Type B pancreatic cell (in vitro differentiated cells): Measurements from ENCODE around the gene TMEM212. TPM values are rescaled to one million over a fixed set of nuclear protein-coding genes. Genes with fewer than 3 reads are reported as not detected.

ENCODE experiments used
- DNase-seq: peaks from one replicate; pipeline ENCODE4 v3.0.0; 2021; ENCODE audit warnings: mixed read lengths; ENCODE audit not compliant: unreplicated experiment; ENCODE audit errors: extremely low spot score
- H3K27ac Mint-ChIP-seq: 2 replicates; pipeline ENCODE4 v1.8.0; 2021; ENCODE audit warnings: mild to moderate bottlenecking, mixed read lengths
- H3K27me3 Mint-ChIP-seq: 2 replicates; pipeline ENCODE4 v1.8.0; 2021; ENCODE audit warnings: mixed read lengths
- H3K36me3 Mint-ChIP-seq: 2 replicates; pipeline ENCODE4 v1.8.0; 2021; ENCODE audit warnings: mixed read lengths
- H3K4me1 Mint-ChIP-seq: one replicate; pipeline ENCODE4 v1.8.0; 2021; ENCODE audit warnings: mixed read lengths; ENCODE audit not compliant: unreplicated experiment
- H3K4me3 Mint-ChIP-seq: 2 replicates; pipeline ENCODE4 v1.8.0; 2021; ENCODE audit warnings: mild to moderate bottlenecking, mixed read lengths
- H3K9me3 Mint-ChIP-seq: 2 replicates; pipeline ENCODE4 v1.8.0; 2021; ENCODE audit warnings: mixed read lengths
- CTCF ChIP-seq: fragments of 200-600 bp; sonication (generic); conservative IDR thresholded peaks from 2 replicates; pipeline ENCODE4 v1.5.0; 2021; ENCODE audit warnings: antibody characterized with exemption, mild to moderate bottlenecking
- total RNA-seq: library from RNA; stranded (reverse); gene quantifications from 2 replicates; pipeline ENCODE4 v1.2.1, GENCODE V29; 2021; ENCODE audit warnings: low replicate concordance

TMEM212 gene
- total RNA-seq, 1 donor from 2014 or later, result not detected

DNA sequence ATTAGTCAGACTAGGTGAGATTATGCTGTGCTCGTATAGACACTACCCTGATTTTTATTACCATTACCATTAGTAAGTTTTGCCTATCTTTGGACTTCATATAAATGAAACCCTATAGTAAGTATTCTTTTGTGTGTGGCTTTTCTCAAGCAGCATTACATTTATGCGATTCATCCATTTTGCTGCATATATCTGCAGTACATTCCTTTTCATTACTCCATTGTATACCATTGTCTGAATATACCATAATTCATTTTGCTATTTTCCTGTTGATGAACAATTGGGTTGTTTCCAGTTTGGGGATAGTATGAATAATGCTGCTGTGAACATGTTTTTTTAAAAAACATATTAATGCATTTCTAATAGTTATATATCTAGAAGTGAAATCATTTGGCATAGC is 45.3 kb downstream of the TMEM212 start:
- Mint-ChIP-seq H3K4me1 (peaks cover 29% of the 10 kb centered on the region), H3K9me3 (no peaks in the 10 kb centered on the region), H3K27me3 (no peaks in the 10 kb centered on the region), H3K27ac (no peak overlapping the region), H3K36me3 (no peaks in the 10 kb centered on the region), H3K4me3 (no peak overlapping the region)
- no peak for TF ChIP-seq CTCF
- no peak for DNase-seq

DNA sequence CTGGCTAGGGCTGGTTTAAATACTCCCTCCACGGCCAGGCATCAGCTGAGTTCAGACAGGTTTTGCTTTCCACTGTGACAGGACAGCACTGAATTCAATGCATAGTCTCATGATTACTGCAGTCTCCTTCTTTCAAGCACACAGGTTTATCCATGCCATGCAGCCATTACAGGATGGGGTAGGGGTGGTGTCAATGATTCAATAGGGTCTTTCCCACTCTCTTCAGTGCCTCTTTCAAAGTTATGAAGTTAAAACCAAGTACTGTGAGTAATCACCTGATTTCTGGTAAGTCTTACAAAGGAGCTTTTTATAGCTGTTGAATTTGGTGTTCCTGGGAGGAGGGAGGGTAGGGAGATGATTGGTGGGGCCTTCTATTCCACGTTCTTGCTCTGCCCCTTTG is 47.2 kb downstream of the TMEM212 start:
- peaks cover 5% of the 10 kb centered on the region for H3K27me3 Mint-ChIP-seq
- no peaks in the 10 kb centered on the region for H3K9me3 Mint-ChIP-seq
- H3K27ac Mint-ChIP-seq, result no peak overlapping the region

GRCh38 chr3:171892457-171892856 is 49.3 kb downstream of the TMEM212 start:
- Mint-ChIP-seq H3K9me3 (peaks cover 4% of the 10 kb centered on the region), H3K27ac (no peak overlapping the region), H3K36me3 (no peaks in the 10 kb centered on the region), H3K4me1 (peaks cover 34% of the 10 kb centered on the region), H3K27me3 (peaks cover 5% of the 10 kb centered on the region), H3K4me3 (no peak overlapping the region)
- DNase-seq, result no peak
- no peak for TF ChIP-seq CTCF

More for the DNA sequence above, 47.2 kb downstream of the TMEM212 start:
- DNase-seq, result no peak
- TF ChIP-seq CTCF, result no peak
- peaks cover 29% of the 10 kb centered on the region for H3K4me1 Mint-ChIP-seq
- no peaks in the 10 kb centered on the region for H3K36me3 Mint-ChIP-seq
- no peak overlapping the region for H3K4me3 Mint-ChIP-seq

- H3K4me1 Mint-ChIP-seq, result peaks cover 41% of the 10 kb centered on the region
- peaks cover 5% of the 10 kb centered on the region for H3K27me3 Mint-ChIP-seq
- no peak for DNase-seq
- no peak overlapping the region for H3K4me3 Mint-ChIP-seq
- no peak overlapping the region for H3K27ac Mint-ChIP-seq
- H3K9me3 Mint-ChIP-seq, result peaks cover 4% of the 10 kb centered on the region
- no peaks in the 10 kb centered on the region for H3K36me3 Mint-ChIP-seq
- TF ChIP-seq CTCF, result no peak
Measured at GRCh38 chr3:171895291-171895690, 52.1 kb downstream of the TMEM212 start.

DNA sequence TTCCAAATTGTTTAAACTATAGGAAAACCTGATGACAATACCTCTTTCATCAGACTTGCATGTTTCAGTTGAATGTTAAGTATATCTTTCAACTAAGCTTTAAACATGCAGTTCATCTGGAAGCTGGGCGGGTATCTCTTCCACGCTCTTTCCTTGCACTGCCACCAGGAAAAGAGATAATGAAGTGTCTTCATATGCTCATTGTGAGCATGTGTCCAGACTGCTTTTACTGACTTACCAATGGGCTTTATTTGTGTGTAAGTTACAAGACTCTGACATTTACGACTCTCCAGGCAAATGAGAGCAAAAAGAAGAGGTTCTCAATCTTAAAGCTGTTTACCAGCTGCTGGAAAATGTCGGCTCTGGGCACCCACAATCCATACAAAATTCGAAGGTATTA is 52.8 kb downstream of the TMEM212 start:
- peaks cover 5% of the 10 kb centered on the region for H3K27me3 Mint-ChIP-seq
- peaks cover 36% of the 10 kb centered on the region for H3K4me1 Mint-ChIP-seq
- no peaks in the 10 kb centered on the region for H3K36me3 Mint-ChIP-seq
- no peak overlapping the region for H3K27ac Mint-ChIP-seq
- no peak for DNase-seq
- TF ChIP-seq CTCF, result no peak
- H3K9me3 Mint-ChIP-seq, result peaks cover 4% of the 10 kb centered on the region
- H3K4me3 Mint-ChIP-seq, result peak overlapping the region; percentile 8

DNA sequence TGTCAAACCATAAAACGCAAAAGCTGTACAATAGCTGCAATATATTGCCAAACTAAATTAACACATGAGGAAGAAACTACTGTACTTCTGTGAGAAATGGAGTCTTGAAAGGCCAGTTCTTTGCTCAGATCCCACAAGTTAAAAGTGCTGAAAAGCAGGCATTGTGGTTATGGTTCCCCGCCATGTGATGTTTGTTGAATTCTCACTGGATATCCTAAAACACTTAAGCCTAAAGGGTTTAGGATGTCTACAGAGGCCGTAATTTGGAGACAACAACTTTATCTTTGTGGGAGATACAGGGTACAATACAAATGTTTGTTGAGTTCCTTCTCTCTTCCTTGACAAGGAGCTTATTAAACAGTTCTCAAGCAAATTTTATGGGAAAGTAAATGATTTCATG is 53.2 kb downstream of the TMEM212 start:
- H3K36me3 Mint-ChIP-seq, result no peaks in the 10 kb centered on the region
- H3K4me1 Mint-ChIP-seq, result peaks cover 36% of the 10 kb centered on the region
- no peak for DNase-seq
- no peak overlapping the region for H3K4me3 Mint-ChIP-seq
- H3K27me3 Mint-ChIP-seq, result peaks cover 5% of the 10 kb centered on the region
- no peak overlapping the region for H3K27ac Mint-ChIP-seq
- H3K9me3 Mint-ChIP-seq, result peaks cover 6% of the 10 kb centered on the region
- no peak for TF ChIP-seq CTCF
